HG03108 (cell line): ENCODE results near the gene USF3.

Experiments used
- ATAC-seq: cut with Tn5 transposase; IDR thresholded peaks from one replicate; pipeline ENCODE4 v1.9.1; 2021; ENCODE audit warnings: moderate library complexity; ENCODE audit not compliant: unreplicated experiment

USF3 gene

DNA sequence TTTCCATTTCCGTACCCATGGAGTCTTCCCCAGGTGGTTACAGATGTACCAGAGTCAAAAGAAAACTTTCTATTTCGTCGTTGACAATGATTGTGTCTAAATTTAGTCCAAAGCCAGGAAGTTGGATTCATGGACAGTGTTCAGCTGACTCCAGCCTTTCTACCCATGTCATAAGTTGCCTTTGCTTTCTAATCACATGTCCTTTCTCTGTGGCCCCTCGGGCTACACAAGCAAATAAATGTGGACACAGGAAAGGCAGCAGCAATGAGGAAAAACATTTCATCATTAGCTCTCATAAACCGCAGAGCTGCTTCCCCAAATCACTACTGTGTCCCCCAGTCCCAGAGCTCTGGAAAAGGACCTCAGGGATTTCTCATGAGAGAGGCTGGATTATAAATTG is 82.0 kb downstream of the USF3 start:
- ATAC-seq: no peak

GRCh38 chr3:113607219-113607596 is 89.2 kb downstream of the USF3 start:
- peak; percentile 6 for ATAC-seq

GRCh38 chr3:113606539-113607218 is 89.8 kb downstream of the USF3 start:
- ATAC-seq: peak; percentile 98

DNA sequence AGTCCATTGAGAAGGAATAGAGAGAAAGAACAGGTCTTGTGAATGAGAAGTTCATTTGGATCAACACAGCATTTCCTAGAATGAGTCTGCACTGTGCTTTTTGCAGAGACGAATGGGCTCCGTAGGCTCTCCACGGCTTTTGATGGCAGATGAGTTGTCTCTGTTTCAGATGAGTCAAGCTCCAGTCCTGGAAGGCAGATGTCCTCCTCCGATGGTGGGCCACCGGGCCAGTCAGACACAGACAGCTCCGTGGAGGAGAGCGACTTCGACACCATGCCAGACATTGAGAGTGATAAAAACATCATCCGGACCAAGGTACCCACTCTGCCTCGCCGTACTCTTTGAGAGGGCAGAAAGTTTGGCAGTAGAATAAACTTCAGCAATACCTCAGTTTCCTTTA is 93.6 kb downstream of the USF3 start:
- ATAC-seq: no peak

- ATAC-seq: no peak
Measured at GRCh38 chr3:113602256-113602655, 94.2 kb downstream of the USF3 start.

GRCh38 chr3:113601240-113601639 is 95.2 kb downstream of the USF3 start:
- no peak for ATAC-seq

DNA sequence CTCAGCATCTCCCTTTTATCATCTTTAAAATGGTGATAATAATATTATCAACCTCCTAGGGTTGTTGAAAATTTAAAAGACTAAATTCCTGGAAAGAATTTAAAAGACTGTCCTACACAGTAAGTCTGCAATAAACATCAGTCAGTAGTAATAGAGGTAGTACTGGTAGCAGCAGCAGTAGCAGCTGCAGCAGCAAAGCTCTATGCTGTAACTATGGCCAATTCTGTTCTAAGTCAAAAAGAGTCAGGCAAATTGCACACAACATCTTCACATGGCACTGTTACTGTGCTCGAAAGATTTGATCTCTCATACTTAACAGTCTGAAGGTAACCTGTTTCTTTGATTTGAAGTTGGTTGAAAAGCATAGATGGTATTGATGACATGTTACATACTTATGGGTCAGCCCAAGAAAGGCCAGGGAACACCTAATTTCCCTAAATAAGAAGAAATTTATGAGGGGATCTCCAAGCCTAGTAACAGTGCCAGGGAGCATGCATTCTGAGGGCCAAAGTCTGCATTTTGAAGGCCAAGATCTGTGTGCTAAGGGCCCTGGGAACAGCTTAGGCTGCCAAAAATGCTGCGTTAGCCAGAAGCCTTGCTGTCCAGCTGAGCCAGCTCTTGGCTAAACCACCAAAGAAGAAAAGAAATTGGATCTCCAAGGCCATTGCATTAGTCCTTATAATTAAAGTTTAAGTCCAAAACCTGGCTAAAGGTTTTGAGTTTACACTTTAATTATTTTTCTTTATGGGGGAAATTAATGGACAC is 95.8 kb downstream of the USF3 start:
- no peak for ATAC-seq
